HepG2 (cell line): ENCODE results near the gene KTN1. TPM values are rescaled to one million over a fixed set of nuclear protein-coding genes. Genes with fewer than 3 reads are reported as not detected.

Source experiments
- MAFG ChIP-seq: sonication (generic); formaldehyde crosslinking; IDR thresholded peaks from 2 replicates; pipeline ENCODE4 v1.5.1; 2020; ENCODE audit warnings: mild to moderate bottlenecking, missing genetic modification reagents
- NFRKB ChIP-seq: fragments of 450-650 bp; IDR thresholded peaks from 2 replicates; pipeline ENCODE4 v1.6.1; 2017
- PHF8 ChIP-seq: sonication (generic); formaldehyde crosslinking; IDR thresholded peaks from 2 replicates; pipeline ENCODE4 v1.5.0; 2020; ENCODE audit warnings: missing genetic modification reagents
- RXRB ChIP-seq: IDR thresholded peaks from 2 replicates; pipeline ENCODE4 v1.6.1; 2016; ENCODE audit warnings: borderline replicate concordance, missing genetic modification reagents, missing compliant biosample characterization
- SMC3 ChIP-seq: IDR thresholded peaks from 2 replicates; pipeline ENCODE4 v1.6.1; 2011; ENCODE audit warnings: low read length, improper control_type of control experiment
- TSC22D2 ChIP-seq: sonication (generic); formaldehyde crosslinking; IDR thresholded peaks from 2 replicates; pipeline ENCODE4 v1.5.1; 2020; ENCODE audit warnings: missing genetic modification reagents, mild to moderate bottlenecking, borderline replicate concordance
- XBP1 ChIP-seq: sonication (generic); formaldehyde crosslinking; IDR thresholded peaks from 2 replicates; pipeline ENCODE4 v1.5.0; 2020; ENCODE audit warnings: missing genetic modification reagents
- ZMYM4 ChIP-seq: sonication (generic); formaldehyde crosslinking; IDR thresholded peaks from 2 replicates; pipeline ENCODE4 v1.8.1; 2023; ENCODE audit warnings: mild to moderate bottlenecking, missing genetic modification reagents
- ZNF274 ChIP-seq: sonication (generic); formaldehyde crosslinking; IDR thresholded peaks from 2 replicates; pipeline ENCODE4 v1.5.1; 2020; ENCODE audit warnings: mild to moderate bottlenecking, missing genetic modification reagents
- ZNF3 ChIP-seq: IDR thresholded peaks from 2 replicates; pipeline ENCODE4 v1.7.0; 2017; ENCODE audit warnings: inconsistent platforms
- ZNF660 ChIP-seq: sonication (generic); formaldehyde crosslinking; IDR thresholded peaks from 2 replicates; pipeline ENCODE4 v1.5.1; 2020; ENCODE audit warnings: mild to moderate bottlenecking, low read depth, missing genetic modification reagents, borderline replicate concordance
- ZNF670 ChIP-seq: sonication (generic); formaldehyde crosslinking; IDR thresholded peaks from 2 replicates; pipeline ENCODE4 v1.8.0; 2022; ENCODE audit warnings: mild to moderate bottlenecking, missing genetic modification reagents, borderline replicate concordance
- ZNF674 ChIP-seq: sonication (generic); formaldehyde crosslinking; IDR thresholded peaks from 2 replicates; pipeline ENCODE4 v1.5.0; 2020; ENCODE audit warnings: low read depth, mild to moderate bottlenecking, missing genetic modification reagents
- ZNF678 ChIP-seq: sonication (generic); formaldehyde crosslinking; IDR thresholded peaks from 2 replicates; pipeline ENCODE4 v1.4.0; 2020; ENCODE audit warnings: mild to moderate bottlenecking, missing genetic modification reagents
- polyA plus RNA-seq, 8 experiments: library from polyadenylated mRNA; depleted of rRNA in 3 of 8; stranded (reverse) in 7 of 8; unstranded in 1 of 8; fragments of >200 nt; fragmentation: Illumina TruSeq in 4 of 8; extraction: Trizol in 4 of 8; gene quantifications; 2 replicates each; pipeline versions ENCODE4 v1.2.1 to v1.2.3, GENCODE V29; 2011 to 2016; ENCODE audit warnings: low read depth in 4 of 8, missing spikeins in 1 of 8, mixed read lengths in 1 of 8; ENCODE audit not compliant: insufficient read depth in 1 of 8
- total RNA-seq, 5 experiments: library from RNA; depleted of rRNA; stranded (reverse); fragments of >200 nt; fragmentation: Illumina TruSeq; extraction: Trizol; gene quantifications; 2 replicates each; pipeline ENCODE4 v1.2.3, GENCODE V29; 2016; ENCODE audit warnings: low read depth in 1 of 5
- TF ChIP-seq, protein P1 (sequence below): sonication (generic); formaldehyde crosslinking; IDR thresholded peaks from 2 replicates; pipeline ENCODE4 v1.9.0; 2022; ENCODE audit warnings: missing genetic modification reagents, mild to moderate bottlenecking, borderline replicate concordance
- TF ChIP-seq, protein P2 (sequence below): sonication (generic); formaldehyde crosslinking; IDR thresholded peaks from 2 replicates; pipeline ENCODE4 v1.9.0; 2021; ENCODE audit warnings: missing genetic modification reagents, mild to moderate bottlenecking, borderline replicate concordance
- TF ChIP-seq, protein P3 (sequence below): sonication (generic); formaldehyde crosslinking; IDR thresholded peaks from 2 replicates; pipeline ENCODE4 v1.5.0; 2020; ENCODE audit warnings: mild to moderate bottlenecking, missing genetic modification reagents
- TF ChIP-seq, protein P4 (sequence below): sonication (generic); formaldehyde crosslinking; IDR thresholded peaks from 2 replicates; pipeline ENCODE4 v1.8.0; 2022; ENCODE audit warnings: low read depth, missing genetic modification reagents
- TF ChIP-seq, protein P5 (sequence below): IDR thresholded peaks from 2 replicates; pipeline ENCODE4 v1.6.1; 2016; ENCODE audit warnings: low read depth, missing genetic modification reagents, missing compliant biosample characterization

Gene KTN1
- total and polyA plus RNA-seq, 2 of the 13 experiments (the other 11 are each of a cell fraction or from before 2014, with no cell fraction given): 60.6 to 169 TPM

DNA sequence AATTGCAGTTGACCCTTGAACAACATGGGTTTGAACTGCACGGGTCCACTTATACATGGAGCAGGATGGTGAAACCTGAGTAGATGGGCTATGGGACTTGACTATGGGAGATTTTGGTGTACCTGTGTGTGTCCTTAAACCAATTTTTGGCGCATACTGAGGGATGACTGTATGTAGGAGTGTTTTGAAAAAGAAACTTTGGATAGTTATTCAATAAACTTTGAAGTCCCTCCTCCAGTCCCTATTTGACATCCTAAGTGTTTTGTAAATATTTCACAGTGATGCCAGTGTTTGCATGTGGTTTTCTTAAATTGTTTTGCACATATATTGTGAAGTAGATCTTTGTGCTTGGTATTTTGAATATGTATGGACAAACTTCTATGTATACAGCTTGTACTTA, 12.4 kb downstream of the KTN1 start (continued):
- TF ChIP-seq, protein P1, sequence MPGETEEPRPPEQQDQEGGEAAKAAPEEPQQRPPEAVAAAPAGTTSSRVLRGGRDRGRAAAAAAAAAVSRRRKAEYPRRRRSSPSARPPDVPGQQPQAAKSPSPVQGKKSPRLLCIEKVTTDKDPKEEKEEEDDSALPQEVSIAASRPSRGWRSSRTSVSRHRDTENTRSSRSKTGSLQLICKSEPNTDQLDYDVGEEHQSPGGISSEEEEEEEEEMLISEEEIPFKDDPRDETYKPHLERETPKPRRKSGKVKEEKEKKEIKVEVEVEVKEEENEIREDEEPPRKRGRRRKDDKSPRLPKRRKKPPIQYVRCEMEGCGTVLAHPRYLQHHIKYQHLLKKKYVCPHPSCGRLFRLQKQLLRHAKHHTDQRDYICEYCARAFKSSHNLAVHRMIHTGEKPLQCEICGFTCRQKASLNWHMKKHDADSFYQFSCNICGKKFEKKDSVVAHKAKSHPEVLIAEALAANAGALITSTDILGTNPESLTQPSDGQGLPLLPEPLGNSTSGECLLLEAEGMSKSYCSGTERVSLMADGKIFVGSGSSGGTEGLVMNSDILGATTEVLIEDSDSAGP (CRISPR knock-in tag): no peak
- TF ChIP-seq SMC3: no peak
- no peak for TF ChIP-seq ZNF274 (CRISPR knock-in tag)
- no peak for TF ChIP-seq ZNF3
- TF ChIP-seq PHF8: no peak
- TF ChIP-seq, protein P2, sequence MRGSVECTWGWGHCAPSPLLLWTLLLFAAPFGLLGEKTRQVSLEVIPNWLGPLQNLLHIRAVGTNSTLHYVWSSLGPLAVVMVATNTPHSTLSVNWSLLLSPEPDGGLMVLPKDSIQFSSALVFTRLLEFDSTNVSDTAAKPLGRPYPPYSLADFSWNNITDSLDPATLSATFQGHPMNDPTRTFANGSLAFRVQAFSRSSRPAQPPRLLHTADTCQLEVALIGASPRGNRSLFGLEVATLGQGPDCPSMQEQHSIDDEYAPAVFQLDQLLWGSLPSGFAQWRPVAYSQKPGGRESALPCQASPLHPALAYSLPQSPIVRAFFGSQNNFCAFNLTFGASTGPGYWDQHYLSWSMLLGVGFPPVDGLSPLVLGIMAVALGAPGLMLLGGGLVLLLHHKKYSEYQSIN: no peak
- no peak for TF ChIP-seq ZNF678 (CRISPR knock-in tag)
- no peak for TF ChIP-seq ZNF674 (CRISPR knock-in tag)
- TF ChIP-seq ZMYM4 (CRISPR knock-in tag): peak; percentile 24; the same call in 1 of the 2 replicates
- TF ChIP-seq, protein P3, sequence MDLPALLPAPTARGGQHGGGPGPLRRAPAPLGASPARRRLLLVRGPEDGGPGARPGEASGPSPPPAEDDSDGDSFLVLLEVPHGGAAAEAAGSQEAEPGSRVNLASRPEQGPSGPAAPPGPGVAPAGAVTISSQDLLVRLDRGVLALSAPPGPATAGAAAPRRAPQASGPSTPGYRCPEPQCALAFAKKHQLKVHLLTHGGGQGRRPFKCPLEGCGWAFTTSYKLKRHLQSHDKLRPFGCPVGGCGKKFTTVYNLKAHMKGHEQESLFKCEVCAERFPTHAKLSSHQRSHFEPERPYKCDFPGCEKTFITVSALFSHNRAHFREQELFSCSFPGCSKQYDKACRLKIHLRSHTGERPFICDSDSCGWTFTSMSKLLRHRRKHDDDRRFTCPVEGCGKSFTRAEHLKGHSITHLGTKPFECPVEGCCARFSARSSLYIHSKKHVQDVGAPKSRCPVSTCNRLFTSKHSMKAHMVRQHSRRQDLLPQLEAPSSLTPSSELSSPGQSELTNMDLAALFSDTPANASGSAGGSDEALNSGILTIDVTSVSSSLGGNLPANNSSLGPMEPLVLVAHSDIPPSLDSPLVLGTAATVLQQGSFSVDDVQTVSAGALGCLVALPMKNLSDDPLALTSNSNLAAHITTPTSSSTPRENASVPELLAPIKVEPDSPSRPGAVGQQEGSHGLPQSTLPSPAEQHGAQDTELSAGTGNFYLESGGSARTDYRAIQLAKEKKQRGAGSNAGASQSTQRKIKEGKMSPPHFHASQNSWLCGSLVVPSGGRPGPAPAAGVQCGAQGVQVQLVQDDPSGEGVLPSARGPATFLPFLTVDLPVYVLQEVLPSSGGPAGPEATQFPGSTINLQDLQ: no peak
- no peak for TF ChIP-seq XBP1 (CRISPR knock-in tag)
- no peak for TF ChIP-seq ZNF660 (CRISPR knock-in tag)
- TF ChIP-seq NFRKB: no peak
- TF ChIP-seq, protein P4, sequence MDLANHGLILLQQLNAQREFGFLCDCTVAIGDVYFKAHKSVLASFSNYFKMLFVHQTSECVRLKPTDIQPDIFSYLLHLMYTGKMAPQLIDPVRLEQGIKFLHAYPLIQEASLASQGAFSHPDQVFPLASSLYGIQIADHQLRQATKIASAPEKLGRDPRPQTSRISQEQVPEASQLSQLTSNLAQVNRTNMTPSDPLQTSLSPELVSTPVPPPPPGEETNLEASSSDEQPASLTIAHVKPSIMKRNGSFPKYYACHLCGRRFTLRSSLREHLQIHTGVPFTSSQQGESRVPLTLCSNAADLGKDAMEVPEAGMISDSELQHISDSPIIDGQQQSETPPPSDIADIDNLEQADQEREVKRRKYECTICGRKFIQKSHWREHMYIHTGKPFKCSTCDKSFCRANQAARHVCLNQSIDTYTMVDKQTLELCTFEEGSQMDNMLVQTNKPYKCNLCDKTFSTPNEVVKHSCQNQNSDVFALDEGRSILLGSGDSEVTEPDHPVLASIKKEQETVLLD (CRISPR knock-in tag): no peak
- TF ChIP-seq MAFG (CRISPR knock-in tag): no peak
- TF ChIP-seq, protein P5, sequence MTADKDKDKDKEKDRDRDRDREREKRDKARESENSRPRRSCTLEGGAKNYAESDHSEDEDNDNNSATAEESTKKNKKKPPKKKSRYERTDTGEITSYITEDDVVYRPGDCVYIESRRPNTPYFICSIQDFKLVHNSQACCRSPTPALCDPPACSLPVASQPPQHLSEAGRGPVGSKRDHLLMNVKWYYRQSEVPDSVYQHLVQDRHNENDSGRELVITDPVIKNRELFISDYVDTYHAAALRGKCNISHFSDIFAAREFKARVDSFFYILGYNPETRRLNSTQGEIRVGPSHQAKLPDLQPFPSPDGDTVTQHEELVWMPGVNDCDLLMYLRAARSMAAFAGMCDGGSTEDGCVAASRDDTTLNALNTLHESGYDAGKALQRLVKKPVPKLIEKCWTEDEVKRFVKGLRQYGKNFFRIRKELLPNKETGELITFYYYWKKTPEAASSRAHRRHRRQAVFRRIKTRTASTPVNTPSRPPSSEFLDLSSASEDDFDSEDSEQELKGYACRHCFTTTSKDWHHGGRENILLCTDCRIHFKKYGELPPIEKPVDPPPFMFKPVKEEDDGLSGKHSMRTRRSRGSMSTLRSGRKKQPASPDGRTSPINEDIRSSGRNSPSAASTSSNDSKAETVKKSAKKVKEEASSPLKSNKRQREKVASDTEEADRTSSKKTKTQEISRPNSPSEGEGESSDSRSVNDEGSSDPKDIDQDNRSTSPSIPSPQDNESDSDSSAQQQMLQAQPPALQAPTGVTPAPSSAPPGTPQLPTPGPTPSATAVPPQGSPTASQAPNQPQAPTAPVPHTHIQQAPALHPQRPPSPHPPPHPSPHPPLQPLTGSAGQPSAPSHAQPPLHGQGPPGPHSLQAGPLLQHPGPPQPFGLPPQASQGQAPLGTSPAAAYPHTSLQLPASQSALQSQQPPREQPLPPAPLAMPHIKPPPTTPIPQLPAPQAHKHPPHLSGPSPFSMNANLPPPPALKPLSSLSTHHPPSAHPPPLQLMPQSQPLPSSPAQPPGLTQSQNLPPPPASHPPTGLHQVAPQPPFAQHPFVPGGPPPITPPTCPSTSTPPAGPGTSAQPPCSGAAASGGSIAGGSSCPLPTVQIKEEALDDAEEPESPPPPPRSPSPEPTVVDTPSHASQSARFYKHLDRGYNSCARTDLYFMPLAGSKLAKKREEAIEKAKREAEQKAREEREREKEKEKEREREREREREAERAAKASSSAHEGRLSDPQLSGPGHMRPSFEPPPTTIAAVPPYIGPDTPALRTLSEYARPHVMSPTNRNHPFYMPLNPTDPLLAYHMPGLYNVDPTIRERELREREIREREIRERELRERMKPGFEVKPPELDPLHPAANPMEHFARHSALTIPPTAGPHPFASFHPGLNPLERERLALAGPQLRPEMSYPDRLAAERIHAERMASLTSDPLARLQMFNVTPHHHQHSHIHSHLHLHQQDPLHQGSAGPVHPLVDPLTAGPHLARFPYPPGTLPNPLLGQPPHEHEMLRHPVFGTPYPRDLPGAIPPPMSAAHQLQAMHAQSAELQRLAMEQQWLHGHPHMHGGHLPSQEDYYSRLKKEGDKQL (CRISPR knock-in tag): peak; percentile 52; the same call in 1 of the 2 replicates
- no peak for TF ChIP-seq ZNF670
- TF ChIP-seq RXRB (CRISPR knock-in tag): peak; percentile 12; the same call in 1 of the 2 replicates
- TF ChIP-seq TSC22D2 (CRISPR knock-in tag): no peak
